Activated naive CD8-positive, alpha-beta T cell treated with anti-CD3 and anti-CD28 coated beads, Interleukin-2, amount 50 U/mL, for 16 hours (primary cell): ENCODE measurements around the gene HOXC11.

Experiments used
- DNase-seq: peaks from one replicate; pipeline ENCODE4 v3.0.0-alpha.2; 2020; ENCODE audit warnings: low read depth, low spot score

Gene HOXC11

GRCh38 chr12:53972722-53973235, at the start of gene HOXC11:
Gene HOXC11 (plus strand): TSS chr12:53973126. CDS start chr12:53973242, 116 bp downstream.
- no peak for DNase-seq

GRCh38 chr12:53924521-53925405, 48.2 kb upstream of the HOXC11 start:
- DNase-seq, result no peak

GRCh38 chr12:53927220-53928029, 45.5 kb upstream of the HOXC11 start:
- no peak for DNase-seq

- no peak for DNase-seq
These were observed 44.7 kb upstream of the HOXC11 start for GRCh38 chr12:53928054-53928835.

GRCh38 chr12:53929527-53929926, 43.4 kb upstream of the HOXC11 start:
- DNase-seq, result no peak

GRCh38 chr12:53930591-53931255, 42.2 kb upstream of the HOXC11 start:
- DNase-seq, result no peak

- no peak for DNase-seq
These were observed 40.9 kb upstream of the HOXC11 start for GRCh38 chr12:53931844-53932581.

GRCh38 chr12:53932915-53933314, 40.0 kb upstream of the HOXC11 start:
- no peak for DNase-seq

GRCh38 chr12:53935383-53936341, 37.3 kb upstream of the HOXC11 start:
- DNase-seq, result no peak

- no peak for DNase-seq
These were observed 35.8 kb upstream of the HOXC11 start for GRCh38 chr12:53937099-53937498.

GRCh38 chr12:53937596-53938325, 35.2 kb upstream of the HOXC11 start:
- DNase-seq, result no peak

GRCh38 chr12:53938326-53939140, 34.4 kb upstream of the HOXC11 start, which contains the start of gene HOXC13:
Gene HOXC13 (plus strand): TSS chr12:53938831. CDS start chr12:53938907, 76 bp downstream.
- DNase-seq, result peak; percentile 14

GRCh38 chr12:53939141-53940108, 33.5 kb upstream of the HOXC11 start:
- DNase-seq, result no peak

- DNase-seq, result no peak
These were observed 32.4 kb upstream of the HOXC11 start for GRCh38 chr12:53940443-53941014.

GRCh38 chr12:53941187-53941586, 31.7 kb upstream of the HOXC11 start:
- no peak for DNase-seq

- DNase-seq, result no peak
These were observed 31.2 kb upstream of the HOXC11 start for GRCh38 chr12:53941750-53942149.
